H1 (cell line): ENCODE data around the gene ID2. TPM values are rescaled to one million over a fixed set of nuclear protein-coding genes. Genes with fewer than 3 reads are reported as not detected.

Source experiments
- E2F6 ChIP-seq: IDR thresholded peaks from 2 replicates; pipeline ENCODE4 v1.6.1; 2012; ENCODE audit warnings: inconsistent platforms
- KDM4A ChIP-seq: IDR thresholded peaks from one replicate; pipeline ENCODE4 v1.7.1; 2012; ENCODE audit warnings: low read depth, mild to moderate bottlenecking, moderate library complexity, low read length, inconsistent platforms; ENCODE audit not compliant: severe bottlenecking
- POU5F1 ChIP-seq: IDR thresholded peaks from 2 replicates; pipeline ENCODE4 v1.6.1; 2011; ENCODE audit warnings: low read depth, mild to moderate bottlenecking, low read length, moderate library complexity
- SP4 ChIP-seq: IDR thresholded peaks from 2 replicates; pipeline ENCODE4 v1.6.1; 2012; ENCODE audit warnings: low read length, inconsistent platforms
- polyA plus RNA-seq, 7 experiments: library from polyadenylated mRNA; depleted of rRNA in 3 of 7; stranded (reverse) in 5 of 7; unstranded in 2 of 7; fragments of >200 nt in 5 of 7; fragments of 200-250 nt in 2 of 7; gene quantifications; 1 replicate in 5 of 7; 2 replicates in 1 of 7; 4 replicates in 1 of 7; pipeline versions ENCODE4 v1.2.1 to v1.2.3, GENCODE V29; 2011 to 2013; ENCODE audit warnings: missing spikeins in 2 of 7, mixed read lengths in 2 of 7
- total RNA-seq: library from RNA; stranded (reverse); fragmentation: NEBNext Ultra II Directional; extraction: Animal tissue kit (Norgen Biotek cat#: 25700); gene quantifications from 2 replicates; pipeline ENCODE4 v1.2.1, GENCODE V29; 2021

ID2 gene
- total and polyA plus RNA-seq, 2 of the 8 experiments (the other 6 are each of a cell fraction or from before 2014, with no cell fraction given): 36.7 to 214 TPM

GRCh38 chr2:8680822-8681760 lies 765 bp upstream of the ID2 start (continued):
- TF ChIP-seq POU5F1 (no peak), E2F6 (no peak), SP4 (no peak; the same call in 1 of the 2 replicates), KDM4A (peak; percentile 38)
- TF ChIP-seq, all 59 proteins: peak for 6
